ENCODE results near the gene MECR.

Gene MECR

DNA sequence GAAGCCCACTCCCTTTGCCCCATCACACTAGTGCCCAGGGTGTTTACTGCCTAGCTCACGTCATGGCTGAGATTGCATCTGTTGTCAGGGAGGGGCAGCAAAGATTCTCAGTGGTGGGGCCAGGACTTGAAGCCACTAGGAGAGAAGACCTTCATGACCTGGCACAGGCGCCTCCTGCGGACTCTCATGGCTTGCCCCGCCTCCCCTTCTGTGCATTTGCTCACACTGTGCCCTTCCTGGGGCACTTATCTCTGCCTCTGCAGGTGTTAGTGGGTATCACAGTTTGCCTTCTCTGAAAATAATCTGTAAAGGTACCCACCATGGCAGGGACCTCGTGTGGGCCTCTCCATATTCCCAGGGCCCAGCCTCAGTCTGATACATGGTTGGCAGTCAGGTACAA is 25.7 kb upstream of the MECR start:
- DNase-seq (ENCODE audit: low read depth) = no peak
- TF ChIP-seq, protein P1, sequence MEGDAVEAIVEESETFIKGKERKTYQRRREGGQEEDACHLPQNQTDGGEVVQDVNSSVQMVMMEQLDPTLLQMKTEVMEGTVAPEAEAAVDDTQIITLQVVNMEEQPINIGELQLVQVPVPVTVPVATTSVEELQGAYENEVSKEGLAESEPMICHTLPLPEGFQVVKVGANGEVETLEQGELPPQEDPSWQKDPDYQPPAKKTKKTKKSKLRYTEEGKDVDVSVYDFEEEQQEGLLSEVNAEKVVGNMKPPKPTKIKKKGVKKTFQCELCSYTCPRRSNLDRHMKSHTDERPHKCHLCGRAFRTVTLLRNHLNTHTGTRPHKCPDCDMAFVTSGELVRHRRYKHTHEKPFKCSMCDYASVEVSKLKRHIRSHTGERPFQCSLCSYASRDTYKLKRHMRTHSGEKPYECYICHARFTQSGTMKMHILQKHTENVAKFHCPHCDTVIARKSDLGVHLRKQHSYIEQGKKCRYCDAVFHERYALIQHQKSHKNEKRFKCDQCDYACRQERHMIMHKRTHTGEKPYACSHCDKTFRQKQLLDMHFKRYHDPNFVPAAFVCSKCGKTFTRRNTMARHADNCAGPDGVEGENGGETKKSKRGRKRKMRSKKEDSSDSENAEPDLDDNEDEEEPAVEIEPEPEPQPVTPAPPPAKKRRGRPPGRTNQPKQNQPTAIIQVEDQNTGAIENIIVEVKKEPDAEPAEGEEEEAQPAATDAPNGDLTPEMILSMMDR (IDR thresholded peaks at IDR 0.05; ENCODE audit: low read length, missing control alignments) = no peak
- H3K4me3 ChIP-seq (replicated peaks; ENCODE audit: low read depth, low read length) = no peak overlapping the region

DNA sequence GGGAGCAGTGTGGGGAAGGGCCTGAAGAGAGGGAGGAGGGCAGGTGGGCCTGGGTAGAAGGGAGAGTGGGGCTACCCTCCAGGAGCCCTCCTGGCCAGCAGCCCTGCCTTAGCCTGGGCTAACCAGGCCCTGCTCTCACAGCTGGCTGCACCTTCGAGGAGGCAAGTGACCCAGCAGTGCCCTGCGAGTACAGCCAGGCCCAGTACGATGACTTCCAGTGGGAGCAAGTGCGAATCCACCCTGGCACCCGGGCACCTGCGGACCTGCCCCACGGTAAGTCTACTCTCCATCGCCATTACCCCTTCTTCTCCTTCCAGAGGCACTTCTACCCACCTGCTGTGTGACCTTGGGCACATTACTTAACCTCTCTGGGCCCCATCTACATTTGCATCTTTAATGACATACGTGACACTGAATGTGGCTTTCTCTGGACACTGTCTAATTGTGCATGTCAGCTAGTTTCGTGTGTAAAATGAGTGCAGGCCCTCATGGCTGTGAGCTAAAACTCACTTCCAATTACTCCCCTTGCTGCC is 24.5 kb upstream of the MECR start:
- H3K4me3 ChIP-seq (replicated peaks; ENCODE audit: low read depth, low read length) = no peak overlapping the region
- TF ChIP-seq, protein P1 (IDR thresholded peaks at IDR 0.05; ENCODE audit: low read length, missing control alignments) = no peak
- no peak for DNase-seq (ENCODE audit: low read depth)

DNA sequence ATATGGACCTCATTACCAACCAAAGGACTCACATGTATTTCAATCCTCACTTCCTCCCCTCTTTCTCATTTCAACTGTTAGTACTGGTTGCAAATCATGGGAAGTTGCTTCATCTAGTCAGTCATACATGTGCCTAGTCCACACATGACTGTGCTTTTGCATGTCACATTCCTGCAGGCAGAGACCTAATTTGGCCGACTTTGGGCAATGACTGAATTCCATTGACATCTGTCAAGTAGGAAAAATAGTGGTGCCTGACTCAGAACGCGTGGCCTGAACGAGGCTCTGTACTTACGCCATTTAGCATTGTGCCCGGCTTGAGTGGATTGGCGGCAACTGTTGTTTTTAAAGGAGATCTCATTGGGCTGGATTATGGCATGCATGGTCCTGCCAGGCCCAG is 23.6 kb upstream of the MECR start:
- TF ChIP-seq, protein P1 (IDR thresholded peaks at IDR 0.05; ENCODE audit: low read length, missing control alignments) = no peak
- no peak overlapping the region for H3K4me3 ChIP-seq (replicated peaks; ENCODE audit: low read depth, low read length)
- no peak for DNase-seq (ENCODE audit: low read depth)

DNA sequence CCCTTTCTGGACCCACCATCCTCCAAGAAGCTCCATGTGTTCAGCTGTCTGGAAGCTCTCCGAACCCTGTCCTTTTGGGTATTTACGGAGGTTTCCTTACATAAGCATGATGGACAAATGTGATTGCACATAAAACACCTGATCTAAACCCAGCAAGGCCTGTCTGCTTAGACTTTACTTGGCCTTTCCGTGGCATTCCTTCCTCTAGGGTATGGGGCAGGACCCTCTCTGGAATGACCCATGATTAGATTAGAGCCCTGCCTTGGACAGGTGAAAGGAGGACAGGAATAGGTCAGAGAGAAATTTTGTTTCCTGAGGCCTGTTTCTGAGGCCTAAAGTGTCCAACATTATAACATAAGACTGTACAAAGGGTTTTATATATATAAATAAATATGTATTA is 22.4 kb upstream of the MECR start:
- TF ChIP-seq, protein P1 (IDR thresholded peaks at IDR 0.05; ENCODE audit: low read length, missing control alignments) = no peak
- no peak for DNase-seq (ENCODE audit: low read depth)

DNA sequence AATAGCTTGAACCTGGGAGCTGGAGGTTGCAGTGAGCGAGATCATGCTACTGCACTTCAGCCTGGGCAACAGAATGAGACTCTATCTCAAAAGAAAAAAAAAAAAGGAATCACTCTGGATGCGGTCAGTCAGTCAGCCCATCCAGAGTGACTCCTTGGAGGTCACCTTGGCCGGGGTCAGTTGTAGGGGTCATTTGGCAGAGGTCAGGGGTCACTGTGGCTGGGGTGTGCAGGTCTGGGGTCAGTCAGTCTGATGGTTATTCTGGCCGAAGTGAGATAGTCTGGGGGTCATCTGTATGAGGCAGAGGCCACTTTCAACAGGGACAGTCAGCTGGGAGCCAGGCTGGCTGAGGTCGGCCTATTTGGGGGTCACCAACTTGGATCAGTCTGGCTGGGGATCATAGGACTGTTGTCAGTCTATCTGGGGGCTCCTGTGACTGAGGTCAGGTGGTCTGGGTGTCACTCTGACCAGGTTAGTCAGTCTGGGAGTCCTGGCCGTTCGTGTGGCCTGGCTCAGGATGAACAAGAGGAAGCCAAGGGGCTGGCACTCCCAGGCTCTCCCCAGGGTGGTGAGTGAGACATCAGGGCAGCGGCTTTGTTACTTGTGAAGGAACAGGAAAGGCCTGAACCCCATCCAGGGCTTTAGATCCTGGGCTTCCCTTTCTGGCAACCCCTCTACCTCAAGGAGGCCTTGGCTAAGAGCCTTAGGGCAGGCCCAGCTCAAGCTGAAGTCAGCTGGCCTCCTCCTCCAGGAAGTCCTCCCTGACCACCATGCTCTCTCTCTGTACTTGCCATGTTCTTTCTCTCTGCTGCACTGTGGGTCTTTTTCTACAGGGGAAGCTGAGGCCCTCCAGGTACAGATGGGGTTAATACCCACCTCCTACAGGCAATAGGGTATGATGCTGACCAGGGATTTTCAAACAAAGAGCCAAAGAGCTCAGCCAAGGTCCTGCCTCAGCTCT is 20.7 kb upstream of the MECR start:
- no peak for DNase-seq (ENCODE audit: low read depth)
- no peak overlapping the region for H3K4me3 ChIP-seq (replicated peaks; ENCODE audit: low read depth, low read length)
- TF ChIP-seq, protein P1 (IDR thresholded peaks at IDR 0.05; ENCODE audit: low read length, missing control alignments) = no peak

More for the DNA sequence above, 22.4 kb upstream of the MECR start:
- no peak overlapping the region for H3K4me3 ChIP-seq (replicated peaks; ENCODE audit: low read depth, low read length)

DNA sequence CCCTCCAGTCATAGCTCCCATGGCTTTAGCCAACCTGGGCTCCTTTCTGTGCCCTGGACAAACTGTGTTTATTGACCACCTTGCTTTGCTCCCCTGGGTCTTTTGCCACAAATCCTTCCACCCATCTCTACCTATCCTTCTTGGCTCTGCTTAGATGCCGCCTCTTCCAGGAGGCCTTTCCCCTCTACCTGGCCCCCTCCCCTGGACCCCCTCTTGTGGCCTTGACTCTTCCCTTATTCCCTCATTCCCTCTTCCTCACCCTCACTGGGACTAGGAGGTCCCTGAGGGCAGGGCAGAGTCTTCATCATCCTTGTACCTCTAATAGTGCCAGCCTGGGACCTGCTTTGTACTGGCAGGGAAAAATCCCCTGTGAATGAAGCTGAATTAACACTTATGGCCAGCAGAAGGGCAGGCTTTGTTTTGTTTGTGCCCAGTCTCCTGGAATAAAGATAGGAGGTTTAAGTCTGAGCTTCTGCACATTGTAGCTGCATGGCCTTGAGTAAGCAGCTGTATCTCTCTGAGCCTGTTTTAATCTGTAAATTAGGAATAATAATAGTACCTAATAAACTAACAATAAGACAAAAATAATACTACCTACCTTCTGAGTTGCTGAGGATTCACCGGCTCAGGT is 19.3 kb upstream of the MECR start:
- no peak overlapping the region for H3K4me3 ChIP-seq (replicated peaks; ENCODE audit: low read depth, low read length)
- DNase-seq (ENCODE audit: low read depth) = no peak
- TF ChIP-seq, protein P1 (IDR thresholded peaks at IDR 0.05; ENCODE audit: low read length, missing control alignments) = no peak
